IPS-18c (cell line): ENCODE data around the gene FLRT3.

Source experiments
- H3K4me3 ChIP-seq: 2 replicates; pipeline ENCODE4 v1.7.0; 2013; ENCODE audit warnings: low read depth, mild to moderate bottlenecking, low read length, moderate library complexity; ENCODE audit not compliant: insufficient read depth
- H3K9me3 ChIP-seq: one replicate; pipeline ENCODE4 v1.6.1; 2013; ENCODE audit warnings: mild to moderate bottlenecking, low read length, moderate library complexity; ENCODE audit not compliant: control insufficient read depth, insufficient read depth

FLRT3 gene

DNA sequence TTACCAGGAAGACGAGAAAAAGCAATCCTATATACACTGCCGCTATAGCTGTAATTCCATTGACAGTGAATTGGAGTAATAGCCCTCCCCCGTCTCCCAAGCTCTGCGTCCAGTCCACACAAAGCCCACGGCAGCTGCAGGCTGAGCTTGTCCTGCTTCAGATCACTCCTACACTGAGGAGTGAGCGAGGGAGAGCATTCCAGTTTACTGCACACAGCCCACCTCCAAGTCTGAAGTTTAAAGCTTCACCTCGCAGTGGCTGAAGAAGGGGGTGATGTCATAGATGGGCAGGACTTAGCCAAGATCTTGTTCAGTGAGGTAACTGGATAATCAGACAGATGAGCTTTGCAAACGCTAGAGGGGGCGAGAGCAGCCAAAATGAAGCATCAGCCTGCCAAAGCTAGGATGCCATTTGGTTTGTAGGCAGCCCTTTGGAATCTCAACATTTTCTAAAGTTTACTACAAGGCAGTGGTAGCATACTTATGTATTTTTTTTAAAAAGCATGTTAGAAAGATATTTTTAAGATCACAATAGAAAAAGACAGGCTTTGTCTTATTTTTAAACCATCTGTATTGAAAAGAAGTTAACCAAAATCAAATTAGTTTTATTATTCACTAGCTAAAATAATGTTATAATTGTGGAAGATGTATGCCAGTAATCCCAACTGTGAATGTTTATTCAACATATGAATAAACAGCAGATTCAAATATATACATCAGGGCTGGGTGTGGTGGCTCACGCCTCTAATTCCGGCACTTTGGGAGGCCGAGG is at the start of gene FLRT3:
TSS of gene FLRT3 (minus strand) at position 213 of the 772 bp plus-strand sequence. CDS start 10,106 bp downstream, outside the sequence.
- no peaks in the 10 kb centered on the region for H3K9me3 ChIP-seq
- H3K4me3 ChIP-seq: peak within 1 kb of the TSS; percentile 38

DNA sequence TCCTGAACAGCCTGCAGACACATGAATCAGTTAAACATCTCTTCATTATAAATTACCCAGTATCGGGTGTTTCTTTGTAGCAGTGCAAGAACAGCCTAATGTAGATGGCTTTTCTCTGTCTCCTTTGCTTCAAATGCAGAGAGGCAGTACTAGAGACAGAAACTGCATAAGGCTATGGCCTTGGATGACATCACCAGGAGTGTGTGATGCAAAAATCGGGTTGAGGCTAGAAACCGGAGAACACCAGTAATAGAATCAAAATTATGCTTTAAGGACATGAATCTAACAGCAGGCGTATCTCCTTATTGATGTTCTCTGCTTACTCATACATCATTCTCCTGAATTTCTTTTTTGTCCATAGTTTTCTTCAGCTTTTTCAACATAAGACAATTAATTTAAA is 49.3 kb upstream of the FLRT3 start:
- Histone ChIP-seq H3K4me3 (no peak overlapping the region), H3K9me3 (no peaks in the 10 kb centered on the region)

DNA sequence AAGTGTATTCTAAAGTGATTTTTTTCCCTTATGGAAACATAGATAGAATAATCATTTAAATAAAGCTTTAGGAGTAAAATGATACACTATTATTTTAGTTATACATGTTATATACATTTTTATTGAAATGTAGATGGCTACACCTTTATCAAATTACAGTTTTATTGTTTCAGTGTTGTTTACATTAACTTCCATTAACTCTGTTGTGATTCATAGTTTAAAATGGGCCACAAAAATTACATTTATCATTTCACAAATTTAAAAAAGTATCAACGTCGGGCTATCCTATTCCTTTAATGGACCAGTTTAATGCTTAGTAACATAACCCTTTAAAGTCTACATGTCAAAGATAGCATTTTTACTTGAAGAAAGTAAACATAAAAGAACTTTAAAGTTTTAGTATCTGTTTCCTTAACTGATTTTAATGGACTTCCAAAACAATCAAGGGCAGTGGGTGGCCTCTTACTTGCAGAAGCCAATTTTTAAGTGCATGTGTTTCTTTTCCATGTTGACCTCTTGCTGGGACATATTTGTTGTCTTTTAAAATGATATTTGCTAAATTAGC is 47.8 kb upstream of the FLRT3 start:
- H3K4me3 ChIP-seq: no peak overlapping the region
- H3K9me3 ChIP-seq: no peaks in the 10 kb centered on the region

DNA sequence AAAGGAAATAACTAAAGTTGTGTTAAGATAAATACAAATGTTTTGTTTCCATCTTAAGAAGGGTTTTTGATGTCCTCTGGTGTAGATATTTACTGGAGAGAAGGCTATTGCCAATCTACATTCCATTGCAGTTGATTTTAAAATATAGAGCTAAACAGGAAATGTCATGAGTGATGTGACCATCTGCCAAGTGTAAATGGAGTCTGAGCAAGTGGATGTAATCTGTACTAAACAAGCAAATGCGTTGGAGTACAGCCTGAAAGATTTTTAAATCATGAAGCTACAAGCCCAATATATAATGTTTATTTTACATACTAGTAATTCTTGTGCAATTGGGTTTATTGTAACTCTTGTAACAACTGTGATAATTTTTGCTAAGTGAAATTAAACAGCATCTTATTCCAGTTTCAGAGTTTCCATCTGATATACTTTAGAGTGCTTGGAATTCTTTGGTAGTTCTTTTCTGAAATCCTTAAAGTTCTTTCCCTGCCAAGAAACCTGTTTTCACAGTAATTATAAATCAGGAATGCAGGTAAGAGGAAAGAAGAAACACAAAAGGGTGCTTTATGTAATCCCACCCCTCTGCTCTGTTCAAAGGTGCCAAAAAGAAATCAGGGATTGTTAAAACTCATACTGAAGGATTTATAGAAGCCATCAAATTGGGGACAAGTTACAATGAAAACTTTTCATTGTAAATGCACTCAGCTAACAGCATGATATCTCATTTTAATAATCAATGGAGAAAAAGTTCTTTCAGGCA is 47.2 kb upstream of the FLRT3 start:
- H3K9me3 ChIP-seq: no peaks in the 10 kb centered on the region
- H3K4me3 ChIP-seq: no peak overlapping the region

DNA sequence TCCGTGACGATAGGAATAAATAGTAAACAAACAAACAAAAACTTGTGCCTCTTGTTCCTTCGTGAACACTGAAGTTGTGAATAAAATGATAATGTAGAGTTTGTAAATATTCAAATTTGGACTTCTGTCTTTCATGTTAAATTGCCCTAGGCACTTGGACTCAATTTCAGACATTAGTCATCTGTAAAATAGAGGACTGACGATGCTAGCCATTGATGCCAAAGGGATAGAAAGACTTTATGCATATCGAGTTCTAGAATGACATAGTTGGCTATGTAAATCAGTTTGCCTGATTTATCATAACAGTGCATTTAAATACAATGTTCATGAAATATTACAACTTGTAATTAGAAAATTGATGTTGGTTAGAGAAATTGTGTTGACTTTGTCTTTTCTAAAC is 45.9 kb upstream of the FLRT3 start:
- Histone ChIP-seq H3K9me3 (no peaks in the 10 kb centered on the region), H3K4me3 (no peak overlapping the region)

DNA sequence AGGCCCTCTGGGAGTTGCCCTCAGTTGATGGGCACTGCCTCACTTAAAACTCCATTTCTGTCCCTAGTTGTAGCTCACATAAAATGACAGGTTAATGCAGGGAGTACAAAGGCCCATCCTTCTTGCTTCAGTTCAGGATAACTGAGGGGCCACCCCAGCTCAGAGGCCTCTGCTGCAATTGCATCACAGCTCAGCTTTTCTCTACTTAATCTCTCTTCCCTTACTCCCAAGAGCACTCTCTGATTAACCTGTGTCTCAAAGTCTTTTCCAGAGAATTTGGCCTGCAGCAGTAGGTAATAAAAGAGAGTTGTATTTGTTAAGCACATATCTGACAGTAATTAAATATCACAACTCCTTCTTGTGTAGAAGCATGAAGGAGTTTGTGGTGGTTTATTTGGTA is 40.9 kb upstream of the FLRT3 start:
- Histone ChIP-seq H3K9me3 (no peaks in the 10 kb centered on the region), H3K4me3 (no peak overlapping the region)

DNA sequence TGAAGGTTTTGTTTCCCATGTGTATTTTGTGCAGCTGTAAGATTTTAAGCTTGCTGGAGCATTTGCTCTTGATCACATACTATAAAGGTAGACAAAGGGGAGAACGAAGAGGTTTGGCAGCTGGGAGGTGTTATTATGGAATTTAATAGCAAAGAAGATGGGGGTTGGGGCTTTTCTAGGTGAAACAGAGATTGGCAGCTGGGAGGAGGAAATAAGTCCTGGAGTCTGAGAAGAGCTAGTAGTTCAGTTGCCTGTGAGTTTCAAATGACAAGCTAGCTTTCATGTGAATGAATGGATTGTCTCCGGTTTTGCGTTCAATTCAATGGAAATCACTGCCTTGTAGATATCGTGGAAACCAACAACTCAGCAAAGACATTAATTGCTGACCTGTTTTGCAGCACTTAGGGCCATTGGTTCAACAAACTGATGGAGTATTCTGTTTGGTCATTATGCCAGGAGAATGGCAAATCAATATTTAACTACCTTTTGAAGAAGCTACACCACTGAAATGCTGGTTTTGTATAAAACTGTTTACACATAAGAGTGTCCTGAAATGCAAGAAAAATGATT is 38.1 kb upstream of the FLRT3 start:
- Histone ChIP-seq H3K4me3 (no peak overlapping the region), H3K9me3 (no peaks in the 10 kb centered on the region)

DNA sequence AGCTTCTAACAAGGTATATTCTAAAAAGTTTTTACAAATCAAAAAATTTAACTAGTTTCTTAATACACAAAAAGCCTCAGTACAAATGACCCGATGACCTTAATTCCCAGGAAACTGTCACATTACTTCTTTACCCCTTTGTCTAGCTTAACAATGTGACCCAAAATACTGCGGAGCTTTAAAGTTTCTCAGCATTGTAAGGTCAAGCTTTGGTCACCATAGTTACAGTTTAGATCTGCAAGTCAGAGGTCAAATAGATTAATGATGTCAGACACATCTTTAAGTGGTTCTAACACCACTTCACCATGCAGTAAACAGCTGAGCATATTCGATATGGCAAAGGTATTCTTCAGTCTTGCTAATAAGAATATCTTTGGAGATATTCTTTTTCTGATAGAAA is 36.8 kb upstream of the FLRT3 start:
- no peaks in the 10 kb centered on the region for H3K9me3 ChIP-seq

DNA sequence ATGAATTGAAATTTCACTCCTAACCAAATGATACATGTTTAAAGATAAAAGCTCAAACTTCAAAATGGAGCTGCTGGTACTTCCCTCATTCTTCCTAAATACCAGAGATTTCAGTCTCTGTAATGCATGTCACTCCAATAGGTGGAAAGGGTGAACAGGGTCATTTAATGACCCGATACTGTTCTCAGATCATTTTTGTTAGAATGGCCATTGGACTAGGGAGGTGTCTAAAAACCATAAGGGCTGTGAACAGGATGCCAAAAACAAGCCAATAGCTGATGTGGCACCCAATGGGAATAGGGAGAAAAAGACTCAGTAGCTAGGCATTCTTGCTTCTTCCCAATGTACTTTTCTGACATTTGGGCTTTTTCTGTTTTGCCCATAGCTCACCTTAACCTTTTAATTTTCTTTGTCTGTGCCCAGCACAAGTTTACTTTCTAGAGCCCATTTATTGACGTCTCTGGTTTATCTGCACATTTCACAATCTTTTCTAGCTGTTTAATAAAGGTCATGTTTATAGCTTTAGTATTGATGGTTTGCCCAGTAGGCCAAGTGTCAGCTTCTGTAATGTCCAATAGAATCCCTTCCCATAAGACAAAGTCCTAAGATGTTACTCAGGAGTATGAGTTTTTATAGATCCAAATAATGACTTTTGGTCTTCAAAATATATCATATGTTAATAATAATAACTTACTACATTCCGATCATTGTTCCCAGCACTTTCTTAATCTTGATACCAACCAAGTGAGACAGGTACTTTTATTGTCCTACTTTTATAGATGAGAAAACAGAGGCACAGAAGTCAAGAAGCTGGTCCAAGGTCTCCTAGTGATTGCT is 24.3 kb upstream of the FLRT3 start:
- H3K4me3 ChIP-seq: no peak overlapping the region

More for the DNA sequence above, 36.8 kb upstream of the FLRT3 start:
- no peak overlapping the region for H3K4me3 ChIP-seq

DNA sequence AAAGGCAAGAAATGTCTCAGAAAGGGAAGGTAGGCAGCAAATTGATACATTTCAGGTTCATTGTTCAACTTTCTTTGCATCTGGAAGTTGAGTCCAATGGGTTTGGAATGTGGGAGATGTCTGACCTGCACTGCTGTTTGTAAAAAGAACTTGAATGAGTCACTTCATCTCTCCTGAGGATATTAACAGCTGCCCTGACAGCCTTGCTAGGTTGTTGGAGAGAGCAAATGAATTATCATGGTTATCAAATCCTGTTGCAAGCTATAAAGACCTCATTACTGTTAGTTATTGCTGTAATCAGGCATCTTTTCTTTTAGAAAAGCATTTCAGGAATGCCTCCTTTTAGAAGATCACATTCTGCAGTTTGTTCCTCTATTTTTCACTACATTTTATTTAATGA is 23.0 kb upstream of the FLRT3 start:
- Histone ChIP-seq H3K9me3 (no peaks in the 10 kb centered on the region), H3K4me3 (no peak overlapping the region)

More for the DNA sequence above, 24.3 kb upstream of the FLRT3 start:
- H3K9me3 ChIP-seq: no peaks in the 10 kb centered on the region

DNA sequence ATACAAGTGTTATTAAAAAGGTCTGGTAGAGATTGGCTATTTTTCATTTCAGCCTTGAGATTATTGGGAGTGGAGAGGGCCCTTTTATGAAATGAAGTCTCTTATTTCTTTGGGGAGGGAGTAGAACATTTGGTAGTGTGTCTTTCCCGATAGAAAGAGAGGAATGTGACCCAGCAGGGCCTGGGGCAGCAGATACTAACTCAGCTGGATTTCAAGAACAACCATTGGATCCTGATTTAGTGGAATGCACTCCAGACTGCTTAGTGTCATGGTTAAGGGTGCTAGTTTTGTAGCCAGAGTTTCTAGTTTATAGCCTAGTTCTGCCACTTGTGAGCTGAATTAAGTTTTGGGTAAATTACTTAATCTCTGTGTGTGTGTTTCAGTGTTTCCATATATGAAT is 18.4 kb upstream of the FLRT3 start:
- Histone ChIP-seq H3K4me3 (no peak overlapping the region), H3K9me3 (no peaks in the 10 kb centered on the region)

DNA sequence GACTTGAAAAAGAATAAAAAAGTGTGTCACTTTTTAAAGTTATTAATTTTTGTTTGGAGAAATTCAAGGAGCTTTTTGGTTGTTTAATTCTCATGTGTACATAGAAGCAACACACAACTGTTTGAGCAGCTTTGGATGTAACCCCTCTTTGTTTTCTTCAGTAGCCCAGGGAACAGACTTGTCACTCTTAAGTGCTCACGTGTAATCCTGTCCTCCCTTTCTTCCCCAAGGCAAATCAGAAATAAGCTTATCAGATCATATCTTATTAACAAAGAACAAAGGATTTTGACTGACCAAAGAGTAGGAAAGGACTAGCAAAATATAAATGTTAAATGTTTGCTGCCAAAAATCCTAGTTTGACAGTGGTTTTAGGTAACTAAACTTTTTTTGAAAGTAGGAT is 7.3 kb upstream of the FLRT3 start:
- H3K9me3 ChIP-seq: no peaks in the 10 kb centered on the region

DNA sequence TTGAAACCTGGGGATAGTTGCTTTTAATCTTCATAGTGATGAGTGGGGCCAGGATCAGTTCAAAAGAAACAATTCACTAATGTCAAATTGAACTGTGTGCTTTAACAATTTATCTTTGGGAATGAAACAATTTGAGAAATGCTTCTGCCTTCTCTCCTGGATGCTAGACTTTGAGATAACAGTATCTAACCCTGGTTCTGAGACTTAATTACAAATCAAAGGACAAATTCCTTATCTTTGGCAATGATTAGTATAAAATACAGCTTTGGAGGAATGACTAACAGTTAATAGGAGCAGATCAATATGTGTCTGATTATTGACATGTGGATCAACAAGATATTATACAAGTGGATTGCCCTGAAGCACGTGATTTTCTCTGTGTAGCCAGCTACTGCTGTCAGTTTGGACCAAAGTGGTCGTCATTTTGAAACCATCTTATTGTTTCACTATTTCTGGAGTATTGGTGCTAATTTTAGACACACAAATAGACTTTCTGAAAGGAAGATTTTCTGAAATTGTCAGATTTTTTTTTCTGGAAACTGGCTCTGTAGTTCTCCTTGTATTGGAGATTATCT is 6.2 kb upstream of the FLRT3 start:
- H3K9me3 ChIP-seq: no peaks in the 10 kb centered on the region
- H3K4me3 ChIP-seq: no peak overlapping the region

More for the DNA sequence above, 7.3 kb upstream of the FLRT3 start:
- H3K4me3 ChIP-seq: no peak overlapping the region

DNA sequence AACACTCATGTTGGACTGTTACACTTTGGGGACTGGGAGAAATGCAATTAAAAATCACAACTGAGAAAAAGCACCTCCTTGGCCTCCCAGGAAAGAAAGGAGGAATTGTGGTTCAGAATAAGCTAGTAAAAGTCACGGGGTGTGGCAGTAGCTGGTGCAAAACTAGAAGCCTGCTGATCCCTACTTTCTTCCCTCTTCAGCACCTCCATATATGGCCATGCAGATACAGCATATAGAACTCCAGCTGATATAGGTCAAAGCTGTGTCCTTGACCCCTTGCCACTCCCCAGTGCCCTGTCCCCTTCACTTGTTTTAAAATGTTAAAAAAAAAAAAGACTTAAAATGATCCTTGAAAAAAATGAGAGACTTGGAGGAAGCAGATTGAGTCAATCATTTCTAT is 5.5 kb upstream of the FLRT3 start:
- Histone ChIP-seq H3K4me3 (no peak overlapping the region), H3K9me3 (no peaks in the 10 kb centered on the region)

DNA sequence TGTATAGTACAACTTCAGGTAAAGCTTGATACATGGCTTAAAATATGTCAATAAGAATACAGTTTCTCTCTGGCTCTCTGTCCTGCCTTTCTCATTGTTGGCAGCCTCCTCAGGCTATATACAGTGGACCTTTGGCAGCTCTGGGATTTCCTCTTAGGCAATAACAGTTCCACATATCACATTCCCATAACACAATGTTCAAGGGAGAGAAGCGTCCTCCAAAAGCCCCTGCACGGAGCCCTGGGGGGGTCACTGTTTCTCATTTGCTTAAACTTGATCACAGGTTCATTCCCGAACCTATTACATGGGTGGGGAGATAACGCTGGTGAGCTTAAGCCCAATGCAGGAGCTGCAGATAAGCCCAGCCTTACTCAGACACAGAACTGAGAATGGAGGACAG is 4.4 kb upstream of the FLRT3 start:
- no peak overlapping the region for H3K4me3 ChIP-seq
- H3K9me3 ChIP-seq: no peaks in the 10 kb centered on the region

DNA sequence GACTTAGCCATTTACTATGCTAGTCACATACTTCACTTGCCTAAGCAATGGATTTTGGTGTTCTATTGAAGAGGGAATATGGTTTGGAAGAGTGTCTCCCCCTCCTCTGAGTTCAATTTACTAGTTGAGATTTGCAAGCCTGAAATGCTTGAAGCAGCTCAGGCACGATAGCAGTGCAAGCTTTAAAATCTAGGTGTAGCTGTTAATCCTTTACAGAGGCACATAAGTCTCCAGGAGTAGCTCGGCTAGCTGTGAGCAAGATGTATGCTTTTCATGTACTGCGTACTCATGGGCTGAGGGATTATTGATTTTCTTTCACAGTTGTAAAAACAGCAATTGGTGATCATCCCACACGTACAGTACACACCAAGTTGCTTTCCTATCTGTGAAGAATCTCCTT is 726 bp downstream of the FLRT3 start:
- Histone ChIP-seq H3K4me3 (peak overlapping the region; percentile 34; the same call in 1 of the 2 replicates), H3K9me3 (no peaks in the 10 kb centered on the region)

DNA sequence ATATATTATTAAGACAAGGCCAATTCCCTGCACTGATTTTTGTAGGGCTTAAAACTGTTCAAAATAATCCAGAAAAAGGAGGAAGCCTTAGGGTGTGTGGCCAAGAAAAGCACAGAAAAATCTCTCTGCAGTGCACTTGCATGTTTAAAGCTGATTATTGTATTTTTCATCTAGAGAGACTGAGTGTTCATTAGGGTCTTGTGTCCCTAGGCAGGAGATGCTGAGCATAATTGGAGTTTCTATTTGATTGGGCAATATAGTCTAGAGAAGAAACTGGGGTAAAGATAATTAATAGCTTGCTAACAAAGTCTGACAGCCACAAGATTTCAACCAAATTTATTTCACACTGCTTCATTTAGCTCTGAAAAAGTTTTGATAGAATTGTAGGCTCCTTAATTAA is 2.4 kb downstream of the FLRT3 start:
- H3K4me3 ChIP-seq: no peak overlapping the region
- no peaks in the 10 kb centered on the region for H3K9me3 ChIP-seq
